HG03108 (cell line): Measurements from ENCODE around the gene MAEA.
"Not testable (repeated sequence)": the region's sequence is repeated elsewhere in the genome, so short reads cannot be mapped to it uniquely, and the experiment has no call there.

ENCODE experiments used
- ATAC-seq: cut with Tn5 transposase; IDR thresholded peaks from one replicate; pipeline ENCODE4 v1.9.1; 2021; ENCODE audit warnings: moderate library complexity; ENCODE audit not compliant: unreplicated experiment

The MAEA gene

DNA sequence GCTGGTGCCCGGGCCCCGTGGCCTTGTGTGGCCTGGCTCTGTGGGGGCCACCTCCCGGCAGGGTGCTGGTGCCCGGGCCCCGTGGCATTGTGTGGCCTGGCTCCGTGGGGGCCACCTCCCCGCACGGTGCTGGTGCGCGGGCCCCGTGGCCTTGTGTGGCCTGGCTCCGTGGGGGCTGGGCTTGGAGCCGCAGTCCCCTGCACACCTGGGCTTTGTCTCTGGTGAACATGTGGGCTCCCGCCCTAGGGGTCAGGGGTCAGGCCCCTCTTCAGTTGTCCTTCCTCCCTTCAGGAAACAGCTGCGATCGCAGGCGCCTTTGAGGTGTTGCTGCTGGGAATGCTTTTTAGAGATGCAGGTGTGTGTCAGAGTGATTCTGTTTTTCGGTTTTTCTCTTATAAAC lies 74.5 kb downstream of the MAEA start:
- no peak for ATAC-seq

DNA sequence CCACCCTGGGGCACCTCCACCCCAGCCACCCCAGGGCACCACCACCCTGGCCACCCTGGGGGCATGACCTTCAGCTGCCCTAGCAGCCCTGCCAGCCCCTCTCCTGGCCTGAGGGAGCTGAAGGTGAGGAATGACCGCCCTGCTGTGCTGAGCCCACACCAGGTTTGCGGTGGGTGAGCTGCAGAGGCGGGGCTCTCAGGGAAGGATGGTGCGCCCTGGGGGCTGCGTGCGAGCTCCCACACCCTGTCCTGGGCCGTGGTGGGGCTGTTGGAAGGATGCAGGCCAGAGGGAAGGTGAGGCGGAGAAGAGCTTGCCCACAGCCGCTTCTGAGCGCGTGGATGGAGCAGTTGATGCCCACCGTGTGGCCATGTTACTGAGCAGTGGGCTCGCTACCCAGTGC lies 75.1 kb downstream of the MAEA start:
- no peak for ATAC-seq

DNA sequence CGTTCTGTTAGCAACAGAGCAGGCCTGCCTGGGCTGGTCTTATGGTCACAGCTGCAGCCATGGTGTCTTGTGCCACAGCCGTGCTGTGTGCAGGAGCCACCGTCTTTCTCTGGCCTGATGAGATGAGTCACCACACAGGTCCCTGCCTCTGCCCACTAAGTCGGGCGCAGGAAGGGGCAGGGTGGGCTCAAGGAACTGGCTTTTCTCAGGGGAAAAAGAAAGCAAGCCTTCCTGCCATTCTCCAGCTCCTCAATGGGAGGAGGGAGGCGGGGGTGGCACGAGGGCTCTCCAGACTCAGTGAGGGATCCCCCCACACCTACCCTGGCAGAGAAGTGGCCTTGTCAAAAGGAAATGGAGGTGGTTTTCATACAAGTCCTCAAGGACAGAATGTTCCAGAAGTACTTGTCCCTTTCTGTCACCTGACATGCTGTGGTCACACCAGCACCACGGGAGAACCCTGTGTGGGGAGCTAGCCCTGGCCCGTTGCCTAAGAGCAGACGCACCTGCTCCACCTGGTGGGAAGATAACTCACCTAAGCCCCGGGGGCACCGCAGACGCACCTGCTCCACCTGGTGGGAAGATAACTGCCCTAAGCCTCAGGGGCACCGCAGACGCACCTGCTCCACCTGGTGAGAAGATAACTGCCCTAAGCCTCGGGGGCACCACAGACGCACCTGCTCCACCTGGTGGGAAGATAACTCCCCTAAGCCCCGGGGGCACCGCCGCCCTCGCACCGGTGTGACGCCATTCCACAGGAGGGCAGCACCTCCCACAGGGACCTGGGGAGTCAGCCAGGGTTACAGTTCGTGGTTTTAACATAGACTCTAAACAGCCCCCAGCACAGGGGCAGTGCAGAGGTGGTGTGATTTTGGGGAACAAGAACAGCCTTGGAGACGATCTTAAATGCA lies 75.8 kb downstream of the MAEA start:
- ATAC-seq, result no peak

GRCh38 chr4:1366371-1367229 lies 76.9 kb downstream of the MAEA start:
- ATAC-seq, result no peak

DNA sequence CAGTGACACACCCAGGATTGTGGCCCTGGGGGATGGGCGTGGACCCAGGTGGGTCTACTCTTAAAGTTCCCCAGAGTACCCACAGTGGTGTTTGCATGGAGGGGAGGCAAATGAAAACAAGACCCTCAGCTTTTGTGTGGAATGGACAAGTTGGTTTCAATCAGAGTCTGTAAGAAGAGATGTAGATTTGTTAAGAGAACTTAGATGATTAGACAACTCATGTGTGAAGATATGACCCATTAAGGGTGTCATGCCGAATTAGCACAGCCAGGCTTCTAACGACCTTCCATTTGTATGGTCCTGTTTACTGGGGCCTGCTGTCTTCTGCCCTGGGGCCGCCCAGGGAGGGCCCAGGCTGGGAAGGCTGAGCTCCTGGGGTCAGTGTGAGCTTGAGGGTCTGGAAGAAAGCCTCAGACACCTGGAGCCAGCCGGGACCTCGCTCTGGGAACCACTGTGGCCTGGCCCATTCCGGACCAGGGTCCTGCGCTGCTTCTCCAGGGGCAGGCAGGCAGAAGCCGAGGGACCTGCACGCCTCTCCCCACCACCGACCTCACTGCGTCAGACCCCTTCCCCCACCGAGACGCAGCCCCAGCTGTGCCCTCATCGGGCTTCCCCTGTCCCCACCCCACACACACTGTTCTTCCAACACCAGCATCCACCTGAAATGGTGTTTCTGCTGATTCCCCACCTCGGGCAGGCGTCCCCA lies 77.7 kb downstream of the MAEA start:
- no peak for ATAC-seq

GRCh38 chr4:1367936-1368289 lies 78.2 kb downstream of the MAEA start:
- ATAC-seq, result no peak

DNA sequence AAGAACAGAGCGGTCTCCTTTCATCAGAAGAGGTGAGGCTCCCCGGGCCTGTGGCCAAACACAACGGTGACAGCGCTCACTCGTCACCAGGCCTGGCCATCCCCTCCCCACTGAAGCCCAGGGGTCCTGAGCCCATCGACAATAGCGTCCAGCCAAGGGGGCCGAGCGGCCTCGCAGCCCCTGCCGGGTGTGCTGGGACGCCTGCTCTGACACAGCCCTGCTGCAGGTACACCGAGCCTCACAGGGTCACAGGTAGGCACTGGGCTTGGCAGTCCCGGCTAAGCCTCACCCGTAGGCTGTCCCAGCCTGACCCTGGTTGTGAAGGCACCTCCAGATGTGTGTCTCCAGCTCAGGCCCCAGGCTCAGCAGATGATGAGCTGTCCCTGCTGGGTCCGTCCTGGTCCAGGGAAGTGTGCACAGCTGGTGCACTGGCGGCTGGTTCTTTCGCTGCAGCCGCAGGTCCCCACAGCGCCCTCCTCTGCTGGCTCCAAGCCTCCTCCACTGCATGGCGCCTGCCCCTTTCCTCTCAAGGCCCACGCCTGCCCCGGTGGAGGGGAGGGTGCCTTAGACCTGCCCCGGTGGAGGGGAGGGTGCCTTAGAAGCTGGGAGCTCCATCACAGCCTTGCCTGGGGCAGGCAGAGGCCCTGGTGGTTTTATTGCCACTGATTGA lies 78.9 kb downstream of the MAEA start:
- no peak for ATAC-seq

GRCh38 chr4:1369091-1369450 lies 79.4 kb downstream of the MAEA start:
- no peak for ATAC-seq

DNA sequence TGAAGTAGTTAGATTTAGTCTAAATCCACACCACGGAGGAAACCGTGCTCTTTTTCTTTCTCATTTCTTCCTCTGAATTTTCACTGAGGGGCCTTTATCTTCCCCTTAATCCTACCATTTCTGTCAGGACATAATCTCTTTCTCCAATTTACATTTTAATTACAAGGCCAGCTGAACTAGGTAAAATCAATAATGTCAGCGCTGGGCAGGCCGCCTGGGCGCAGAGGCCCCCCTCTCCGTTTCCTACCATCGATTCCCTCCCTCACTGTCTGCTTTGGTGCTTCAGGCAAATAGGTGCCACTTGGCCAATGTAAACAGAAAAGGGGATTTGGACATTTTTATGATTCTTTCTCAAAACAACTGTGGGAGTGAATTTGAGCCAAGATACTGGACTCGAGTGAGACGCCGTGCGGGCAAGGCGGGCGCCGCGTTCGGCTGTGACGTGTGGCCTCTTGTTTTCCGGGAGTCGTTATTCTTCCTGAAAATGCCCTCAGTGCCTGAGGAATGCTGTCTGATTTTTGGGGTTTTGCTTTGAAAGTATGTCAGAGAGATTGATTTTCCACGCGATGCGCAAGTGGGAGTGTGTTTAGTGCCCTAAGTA lies 79.9 kb downstream of the MAEA start:
- no peak for ATAC-seq

DNA sequence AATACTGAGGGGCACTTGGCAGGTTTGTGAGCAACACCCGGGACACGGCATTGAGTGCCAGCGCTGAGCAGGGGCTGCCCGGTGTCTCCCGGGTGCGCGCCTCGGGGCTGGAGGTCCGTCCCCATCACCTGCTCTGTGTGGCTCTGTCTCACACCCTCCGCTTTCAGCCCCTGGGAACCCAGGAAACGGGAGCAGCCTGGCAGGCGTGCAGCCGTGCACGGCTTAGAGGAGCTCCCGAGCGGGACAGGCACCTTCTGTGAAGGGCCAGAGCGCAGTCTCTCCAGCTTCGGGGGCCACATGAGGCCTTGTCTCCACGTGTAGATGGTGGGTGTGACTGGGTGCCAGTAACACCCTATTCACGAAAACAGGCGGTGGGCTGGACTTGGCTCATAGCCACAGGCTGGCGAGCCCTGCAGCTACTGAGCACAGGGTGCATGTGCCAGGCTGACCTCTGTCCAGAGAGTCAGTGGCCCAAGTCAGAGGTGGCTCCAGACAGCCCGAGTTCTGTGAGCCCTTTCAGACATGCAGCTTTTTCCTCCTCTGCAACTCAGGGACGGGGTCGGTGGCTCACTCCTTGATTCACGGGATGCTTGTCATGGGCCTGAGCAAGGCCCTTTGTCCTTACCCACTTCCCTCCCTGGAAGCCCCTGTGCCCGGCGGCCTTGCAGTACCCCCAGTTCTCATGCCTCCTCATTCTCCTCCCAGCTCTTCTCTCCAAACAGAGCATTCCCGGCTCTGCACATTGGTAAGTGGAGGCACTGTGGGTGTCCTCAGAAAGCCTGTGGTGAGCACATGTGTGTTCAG lies 80.8 kb downstream of the MAEA start:
- no peak for ATAC-seq

- ATAC-seq, result no peak
Measured at GRCh38 chr4:1371176-1372165, 81.8 kb downstream of the MAEA start.

DNA sequence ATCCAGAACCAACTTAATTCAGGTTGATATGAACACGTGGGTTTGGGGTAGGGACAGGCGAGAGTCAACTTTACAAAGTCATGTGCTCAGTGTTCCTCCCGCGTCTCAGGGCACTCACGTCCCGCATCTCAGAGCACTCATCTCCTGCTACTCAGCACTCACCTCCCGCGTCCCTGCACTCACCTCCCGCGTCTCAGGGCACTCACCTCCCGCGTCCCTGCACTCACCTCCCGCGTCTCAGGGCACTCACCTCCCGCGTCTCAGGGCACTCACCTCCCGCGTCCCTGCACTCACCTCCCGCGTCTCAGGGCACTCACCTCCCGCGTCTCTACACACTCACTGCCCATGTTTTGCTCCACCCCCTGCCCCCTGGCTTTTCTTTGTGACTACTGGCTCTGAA lies 82.9 kb downstream of the MAEA start:
- not testable (repeated sequence) for ATAC-seq

- ATAC-seq, result no peak
Measured at GRCh38 chr4:1373892-1374705, 84.4 kb downstream of the MAEA start.

- no peak for ATAC-seq
Measured at GRCh38 chr4:1374706-1375045, 85.0 kb downstream of the MAEA start.

DNA sequence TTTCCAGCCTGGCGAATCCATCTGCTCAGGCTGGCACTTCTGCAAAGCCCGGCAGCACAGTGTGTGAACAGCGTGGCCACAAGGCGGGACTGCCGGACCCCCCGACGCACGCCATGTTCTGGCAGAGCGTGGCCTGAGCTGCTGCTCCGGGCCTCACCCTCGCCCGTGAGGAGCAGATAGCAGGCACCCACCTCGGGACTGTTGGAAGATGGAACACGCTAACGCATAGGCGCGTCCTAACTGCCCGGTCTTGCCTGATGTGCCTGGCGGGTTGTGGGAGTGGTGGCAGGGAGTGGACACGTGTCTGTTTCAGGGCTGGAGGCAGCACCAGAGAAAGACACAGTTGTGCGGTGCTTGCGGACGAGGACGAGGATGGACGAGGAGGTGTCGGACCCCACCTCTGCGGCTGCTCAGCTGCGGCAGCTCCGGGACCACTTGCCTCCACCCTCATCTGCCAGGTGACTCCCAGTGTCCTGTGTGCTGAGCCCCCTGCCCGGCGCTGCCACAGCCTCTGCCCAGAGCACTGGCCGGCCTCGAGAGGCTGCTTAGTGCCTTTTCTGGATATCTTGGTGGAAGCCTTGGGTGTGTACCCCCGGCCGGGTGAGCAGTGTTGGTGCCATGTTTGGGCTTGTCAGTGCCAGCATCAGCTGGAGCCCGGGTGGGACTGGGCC lies 85.5 kb downstream of the MAEA start:
- no peak for ATAC-seq

- no peak for ATAC-seq
Measured at GRCh38 chr4:1375761-1376322, 86.2 kb downstream of the MAEA start.

DNA sequence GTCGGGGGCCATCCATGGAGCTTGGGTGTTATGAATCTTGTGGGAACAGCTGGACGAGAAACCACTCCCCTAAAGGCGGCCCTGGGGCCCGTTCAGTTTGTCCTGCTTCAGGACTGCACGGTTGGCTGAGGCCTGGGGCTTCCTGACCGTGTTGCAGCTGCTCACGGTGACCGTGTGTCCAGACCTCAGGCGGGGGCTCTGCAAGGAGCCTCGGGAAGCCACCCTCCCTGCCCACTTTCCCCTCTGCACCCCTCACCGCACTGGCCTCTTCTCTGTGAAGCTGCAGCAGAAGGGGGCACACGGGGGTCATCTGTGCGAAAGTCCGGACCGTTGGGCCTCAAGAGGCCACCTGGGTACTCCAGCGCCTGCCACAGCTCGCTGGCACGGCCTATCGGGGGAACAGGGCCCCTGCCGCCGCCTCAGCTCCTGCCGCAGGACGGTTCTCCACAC lies 86.7 kb downstream of the MAEA start:
- ATAC-seq, result no peak
